Measurements from ENCODE around the gene CLEC16A. TPM values are rescaled to one million over a fixed set of nuclear protein-coding genes. Genes with fewer than 3 reads are reported as not detected.

CLEC16A gene
- total and polyA plus RNA-seq, 2 experiments from 2014 or later = 17.5 to 26.8 TPM

GRCh38 chr16:11032000-11032921 lies 87.9 kb downstream of the CLEC16A start:
- Histone ChIP-seq H3K4me3 (no peak overlapping the region), H3K27ac (peak overlapping the region; percentile 57)

DNA sequence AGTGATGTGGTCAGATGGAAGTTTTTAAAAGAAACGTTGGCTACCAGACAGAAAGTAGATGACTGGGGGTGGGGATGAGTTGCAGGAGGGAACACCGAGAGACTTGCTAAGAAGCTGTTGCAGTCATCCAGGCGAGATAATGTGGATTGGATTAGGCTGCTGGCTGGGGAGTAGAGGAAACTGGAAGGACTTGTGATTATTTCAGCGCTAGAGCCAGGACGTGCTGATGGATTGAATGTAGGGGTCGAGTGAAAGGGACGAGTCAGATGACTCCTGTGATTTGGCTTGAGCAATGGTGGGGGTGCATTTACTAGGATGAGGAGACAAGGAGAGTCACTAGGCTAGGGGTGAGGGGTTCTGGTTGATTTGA lies 88.5 kb downstream of the CLEC16A start:
- TF ChIP-seq, protein P1, sequence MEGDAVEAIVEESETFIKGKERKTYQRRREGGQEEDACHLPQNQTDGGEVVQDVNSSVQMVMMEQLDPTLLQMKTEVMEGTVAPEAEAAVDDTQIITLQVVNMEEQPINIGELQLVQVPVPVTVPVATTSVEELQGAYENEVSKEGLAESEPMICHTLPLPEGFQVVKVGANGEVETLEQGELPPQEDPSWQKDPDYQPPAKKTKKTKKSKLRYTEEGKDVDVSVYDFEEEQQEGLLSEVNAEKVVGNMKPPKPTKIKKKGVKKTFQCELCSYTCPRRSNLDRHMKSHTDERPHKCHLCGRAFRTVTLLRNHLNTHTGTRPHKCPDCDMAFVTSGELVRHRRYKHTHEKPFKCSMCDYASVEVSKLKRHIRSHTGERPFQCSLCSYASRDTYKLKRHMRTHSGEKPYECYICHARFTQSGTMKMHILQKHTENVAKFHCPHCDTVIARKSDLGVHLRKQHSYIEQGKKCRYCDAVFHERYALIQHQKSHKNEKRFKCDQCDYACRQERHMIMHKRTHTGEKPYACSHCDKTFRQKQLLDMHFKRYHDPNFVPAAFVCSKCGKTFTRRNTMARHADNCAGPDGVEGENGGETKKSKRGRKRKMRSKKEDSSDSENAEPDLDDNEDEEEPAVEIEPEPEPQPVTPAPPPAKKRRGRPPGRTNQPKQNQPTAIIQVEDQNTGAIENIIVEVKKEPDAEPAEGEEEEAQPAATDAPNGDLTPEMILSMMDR (IDR thresholded peaks at IDR 0.05; ENCODE audit: low read depth, low read length) = no peak
- no peak overlapping the region for H3K4me3 ChIP-seq
- peaks cover under 1% of the 10 kb centered on the region for H3K9me3 ChIP-seq (ENCODE audit: low read depth)
- peaks cover 31% of the 10 kb centered on the region for H3K4me1 ChIP-seq (ENCODE audit: low read depth)
- peak; percentile 32 to 88 for DNase-seq (ENCODE audit: low read depth in 1 of 2, low spot score in 1 of 2)
- no peaks in the 10 kb centered on the region for H3K36me3 ChIP-seq
- H3K27ac ChIP-seq = peak overlapping the region; percentile 57
- H3K27me3 ChIP-seq = no peaks in the 10 kb centered on the region

More at GRCh38 chr16:11032000-11032921, 87.9 kb downstream of the CLEC16A start:
- Histone ChIP-seq H3K27me3 (no peaks in the 10 kb centered on the region), H3K9me3 (ENCODE audit: low read depth) (peaks cover 2% of the 10 kb centered on the region), H3K36me3 (no peaks in the 10 kb centered on the region), H3K4me1 (ENCODE audit: low read depth) (peaks cover 31% of the 10 kb centered on the region)
- TF ChIP-seq, protein P1 (IDR thresholded peaks at IDR 0.05; ENCODE audit: low read depth, low read length) = no peak
- peak in 1 of 2 donors; percentile 46 for DNase-seq (ENCODE audit: low read depth in 1 of 2, low spot score in 1 of 2)

DNA sequence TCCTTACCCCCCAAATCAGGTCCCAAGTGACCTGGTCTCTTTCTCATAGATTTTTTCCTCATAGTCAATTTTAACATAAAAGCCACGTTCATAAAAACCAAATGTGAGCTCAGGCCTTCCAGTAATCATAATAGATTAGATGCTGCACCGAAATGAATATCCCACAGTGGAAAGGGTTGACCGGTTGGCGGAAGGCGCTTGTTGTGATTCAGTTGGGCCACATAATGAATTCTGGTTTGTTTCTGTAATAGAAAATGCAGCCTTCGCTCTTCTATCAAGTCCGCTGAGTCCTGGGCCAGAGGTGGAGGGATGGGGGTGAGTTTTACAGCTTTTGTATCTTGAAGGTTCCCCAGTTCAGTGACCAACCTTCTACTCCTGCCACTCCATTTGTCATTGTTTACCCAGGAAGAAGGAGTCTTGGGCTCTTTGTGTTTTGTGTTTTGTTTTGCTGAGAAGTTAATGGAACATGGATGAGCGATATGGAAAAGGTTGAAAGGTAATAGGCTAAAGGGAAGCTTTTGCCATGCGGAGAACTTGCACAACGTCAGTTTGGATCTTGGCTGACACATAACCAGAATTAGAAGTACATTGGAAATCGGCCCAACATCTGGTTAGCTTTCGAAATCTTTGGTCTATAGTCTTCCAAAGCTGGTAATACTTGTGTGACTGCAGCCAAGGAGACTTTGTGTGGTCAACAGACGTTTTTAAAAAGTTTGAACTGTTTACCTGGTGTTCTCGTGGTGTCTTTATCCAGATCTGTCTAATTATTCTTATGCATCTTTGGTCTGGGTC lies 89.5 kb downstream of the CLEC16A start:
- peak in 1 of 2 donors; percentile 94 for DNase-seq (ENCODE audit: low read depth in 1 of 2, low spot score in 1 of 2)
- H3K27ac ChIP-seq = peak overlapping the region; percentile 57
- no peaks in the 10 kb centered on the region for H3K36me3 ChIP-seq
- no peaks in the 10 kb centered on the region for H3K27me3 ChIP-seq
- H3K9me3 ChIP-seq (ENCODE audit: low read depth) = no peaks in the 10 kb centered on the region
- H3K4me1 ChIP-seq (ENCODE audit: low read depth) = peaks cover 37% of the 10 kb centered on the region
- no peak overlapping the region for H3K4me3 ChIP-seq
- TF ChIP-seq, protein P1 (IDR thresholded peaks at IDR 0.05; ENCODE audit: low read depth, low read length) = no peak

DNA sequence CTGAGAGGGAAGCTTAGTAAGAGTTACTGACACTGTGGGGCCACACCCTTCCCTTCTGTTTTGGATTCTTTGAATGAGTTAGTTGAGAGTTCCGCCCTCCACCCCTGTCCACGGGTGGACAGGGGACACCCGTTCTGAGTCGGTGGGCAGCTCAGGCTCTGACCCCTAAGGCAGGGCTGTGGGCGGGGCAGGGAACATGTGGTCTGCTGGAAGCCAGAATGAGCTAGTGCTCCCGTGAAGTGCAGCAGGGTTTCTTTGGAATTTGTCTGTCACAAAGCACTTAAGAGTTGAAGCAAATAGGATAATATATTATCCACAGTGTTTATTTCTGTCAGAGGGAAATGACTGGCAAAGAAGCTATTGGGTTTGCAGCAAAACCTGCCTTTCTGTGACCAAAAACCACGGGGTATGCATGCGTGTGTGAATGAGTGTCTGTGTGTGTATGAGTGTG lies 90.1 kb downstream of the CLEC16A start:
- no peak overlapping the region for H3K4me3 ChIP-seq
- TF ChIP-seq, protein P1 (IDR thresholded peaks at IDR 0.05; ENCODE audit: low read depth, low read length) = no peak
- H3K9me3 ChIP-seq (ENCODE audit: low read depth) = no peaks in the 10 kb centered on the region
- H3K27me3 ChIP-seq = no peaks in the 10 kb centered on the region
- peak overlapping the region; percentile 49 for H3K27ac ChIP-seq
- peak in 1 of 2 donors; percentile 55 for DNase-seq (ENCODE audit: low read depth in 1 of 2, low spot score in 1 of 2)
- no peaks in the 10 kb centered on the region for H3K36me3 ChIP-seq
- H3K4me1 ChIP-seq (ENCODE audit: low read depth) = peaks cover 37% of the 10 kb centered on the region

DNA sequence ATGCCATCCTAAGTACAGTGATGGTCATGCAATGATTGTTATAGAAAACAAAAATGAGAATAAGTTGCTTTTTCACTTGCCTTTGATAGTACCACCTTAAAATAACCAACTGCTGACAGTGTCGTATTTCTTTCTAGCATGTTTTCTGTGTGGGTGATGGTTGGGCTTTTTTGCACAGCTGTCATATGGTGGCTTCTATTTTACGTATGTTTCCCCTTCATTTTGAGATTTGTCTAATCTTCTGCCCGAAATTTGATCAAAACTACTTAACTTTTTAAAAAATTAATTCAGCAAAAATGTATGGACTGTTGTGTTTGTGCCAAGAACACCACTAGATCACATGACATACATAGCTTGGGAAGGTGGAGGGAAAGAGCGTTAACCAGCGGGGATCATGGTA lies 90.7 kb downstream of the CLEC16A start:
- no peaks in the 10 kb centered on the region for H3K27me3 ChIP-seq
- H3K36me3 ChIP-seq = no peaks in the 10 kb centered on the region
- H3K4me1 ChIP-seq (ENCODE audit: low read depth) = peaks cover 37% of the 10 kb centered on the region
- H3K9me3 ChIP-seq (ENCODE audit: low read depth) = no peaks in the 10 kb centered on the region
- TF ChIP-seq, protein P1 (IDR thresholded peaks at IDR 0.05; ENCODE audit: low read depth, low read length) = no peak
- no peak for DNase-seq (ENCODE audit: low read depth in 1 of 2, low spot score in 1 of 2)
- H3K27ac ChIP-seq = peak overlapping the region; percentile 49
- no peak overlapping the region for H3K4me3 ChIP-seq

All from cardiac muscle cell (in vitro differentiated cells and primary cell).